HG02798 (cell line): ENCODE measurements around the gene RECK.
"Not testable (repeated sequence)": the region's sequence is repeated elsewhere in the genome, so short reads cannot be mapped to it uniquely, and the experiment has no call there.

Experiments used
- ATAC-seq: cut with Tn5 transposase; IDR thresholded peaks from one replicate; pipeline ENCODE4 v1.9.1; 2021; ENCODE audit warnings: mild to moderate bottlenecking; ENCODE audit not compliant: unreplicated experiment, poor library complexity

RECK gene

DNA sequence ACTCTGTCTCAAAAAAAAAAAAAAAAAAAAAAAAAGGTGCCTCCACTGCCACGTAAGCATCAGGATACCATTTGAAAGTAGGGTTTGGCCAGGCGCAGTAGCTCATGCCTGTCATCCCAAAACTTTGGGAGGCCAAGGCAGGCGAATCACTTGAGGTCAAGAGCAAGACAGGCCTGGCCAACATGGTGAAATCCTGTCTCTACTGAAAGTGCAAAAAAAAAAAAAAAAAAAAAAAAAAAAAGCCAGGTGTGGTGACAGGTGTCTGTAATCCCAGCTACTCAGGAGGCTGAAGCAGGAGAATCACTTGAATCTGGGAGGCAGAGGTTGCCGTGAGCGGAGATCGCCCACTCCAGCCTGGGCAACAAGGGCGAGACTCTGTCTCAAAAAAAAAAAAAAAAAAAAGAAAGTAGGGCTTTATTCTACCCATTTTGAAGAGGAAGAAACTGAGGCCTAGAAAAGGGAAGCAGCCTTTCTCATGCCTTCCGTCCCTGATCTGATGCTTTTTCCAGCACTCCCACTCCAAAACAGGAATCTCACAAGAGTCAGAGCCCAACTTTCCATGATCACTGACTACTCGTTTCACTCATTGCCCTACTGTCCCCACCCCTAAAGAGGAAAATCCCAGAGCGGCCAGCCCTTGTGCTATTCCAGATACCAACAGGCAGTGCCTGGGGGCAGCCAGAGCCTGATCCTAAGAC lies 116.2 kb downstream of the RECK start:
- ATAC-seq: no peak

DNA sequence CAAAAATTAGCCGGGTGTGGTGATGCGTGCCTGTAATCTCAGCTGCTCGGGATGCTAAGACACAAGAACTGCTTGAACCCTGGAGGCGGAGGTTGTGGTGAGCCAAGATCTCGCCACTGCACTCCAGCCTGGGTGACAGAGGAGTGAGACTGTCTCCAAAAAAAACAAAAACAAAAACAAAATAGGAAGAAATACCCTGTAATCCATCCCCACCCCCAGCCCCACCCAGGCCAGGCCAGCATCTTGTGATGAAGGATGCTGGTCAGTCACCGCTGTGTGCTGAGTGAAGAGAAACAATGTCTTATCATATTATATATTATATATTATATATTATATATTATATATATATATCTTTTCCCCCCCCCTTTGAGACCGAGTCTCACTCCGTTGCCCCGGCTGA lies 117.0 kb downstream of the RECK start:
- no peak for ATAC-seq

- ATAC-seq: no peak
Measured at GRCh38 chr9:36154331-36154952, 117.7 kb downstream of the RECK start.

- ATAC-seq: no peak
Measured at GRCh38 chr9:36156116-36156515, 119.4 kb downstream of the RECK start.

DNA sequence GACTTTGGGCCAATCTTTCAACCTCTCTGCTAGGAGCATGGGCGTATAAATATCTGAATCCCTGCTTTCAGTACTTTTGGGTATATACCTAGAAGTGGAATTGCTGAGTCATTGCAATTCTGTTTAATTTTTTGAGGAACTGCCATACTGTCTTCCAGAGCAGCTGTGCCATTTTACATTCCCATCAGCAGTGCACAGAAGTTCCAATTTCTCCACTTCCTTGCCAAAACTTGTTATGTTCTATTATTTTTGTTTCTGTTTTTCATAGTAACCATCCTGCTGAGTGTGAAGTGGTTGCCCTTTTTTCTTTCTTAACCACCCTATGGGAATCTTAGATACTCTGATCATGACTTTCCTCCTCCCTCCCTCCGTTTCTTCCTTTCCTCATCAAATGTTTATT lies 121.4 kb downstream of the RECK start:
- ATAC-seq: no peak

DNA sequence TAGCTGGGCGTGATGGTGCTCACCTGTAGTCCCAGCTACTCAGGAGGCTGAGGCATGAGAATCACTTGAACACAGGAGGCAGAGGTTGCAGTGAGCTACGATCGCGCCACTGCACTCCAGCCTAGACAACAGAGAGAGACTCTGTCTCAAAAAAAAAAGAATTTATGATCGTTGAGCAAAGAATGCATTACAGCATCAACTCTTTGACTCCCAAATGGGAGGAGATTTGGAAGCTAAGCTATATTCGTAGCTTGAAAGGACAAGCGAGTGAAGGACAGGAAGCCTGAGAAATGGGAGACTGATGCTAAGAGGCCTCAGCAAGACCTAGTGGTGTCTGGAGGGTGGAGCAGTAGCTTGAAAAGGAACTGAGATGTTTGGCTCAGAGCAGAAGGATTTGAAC lies 122.2 kb downstream of the RECK start:
- no peak for ATAC-seq

GRCh38 chr9:36159509-36159908 lies 122.8 kb downstream of the RECK start:
- not testable (repeated sequence) for ATAC-seq

DNA sequence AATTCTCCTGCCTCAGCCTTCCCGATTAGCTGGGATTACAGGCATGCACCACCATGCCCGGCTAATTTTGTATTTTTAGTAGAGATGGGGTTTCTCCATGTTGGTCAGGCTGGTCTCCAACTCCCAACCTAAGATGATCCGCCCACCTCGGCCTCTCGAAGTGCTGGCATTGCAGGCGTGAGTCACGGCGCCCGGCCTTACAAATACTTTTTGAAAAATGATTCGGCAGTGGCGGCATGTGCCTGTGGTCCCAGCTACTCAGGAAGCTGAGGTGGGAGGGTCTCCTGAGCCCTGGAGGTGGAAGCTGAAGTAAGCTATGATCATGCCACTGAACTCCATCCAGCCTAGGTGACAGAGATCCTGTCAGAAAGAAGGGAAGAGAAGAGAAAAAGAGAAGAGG lies 123.4 kb downstream of the RECK start:
- ATAC-seq: not testable (repeated sequence)

GRCh38 chr9:36161187-36161586 lies 124.5 kb downstream of the RECK start:
- no peak for ATAC-seq

DNA sequence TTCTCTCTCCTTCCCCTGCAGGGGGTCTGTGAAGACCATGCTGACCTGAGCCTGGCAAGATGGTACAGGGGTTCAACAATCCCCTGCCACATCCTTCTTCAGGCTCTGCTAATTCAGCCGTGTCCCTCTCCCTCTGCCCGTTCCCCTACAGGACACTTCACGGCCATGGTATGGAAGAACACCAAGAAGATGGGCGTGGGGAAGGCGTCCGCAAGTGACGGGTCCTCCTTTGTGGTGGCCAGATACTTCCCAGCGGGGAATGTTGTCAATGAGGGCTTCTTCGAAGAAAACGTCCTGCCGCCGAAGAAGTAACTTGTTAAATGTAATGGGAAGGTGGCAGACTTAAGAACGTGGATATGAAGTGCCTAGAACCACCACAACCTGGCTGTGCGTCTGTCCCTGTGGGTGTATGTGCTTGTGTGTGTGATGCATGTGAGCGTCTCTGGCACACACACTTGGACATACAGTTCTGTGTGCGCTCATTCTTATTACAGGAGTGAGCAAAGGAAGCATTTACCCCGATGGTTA lies 125.6 kb downstream of the RECK start:
- ATAC-seq: no peak

DNA sequence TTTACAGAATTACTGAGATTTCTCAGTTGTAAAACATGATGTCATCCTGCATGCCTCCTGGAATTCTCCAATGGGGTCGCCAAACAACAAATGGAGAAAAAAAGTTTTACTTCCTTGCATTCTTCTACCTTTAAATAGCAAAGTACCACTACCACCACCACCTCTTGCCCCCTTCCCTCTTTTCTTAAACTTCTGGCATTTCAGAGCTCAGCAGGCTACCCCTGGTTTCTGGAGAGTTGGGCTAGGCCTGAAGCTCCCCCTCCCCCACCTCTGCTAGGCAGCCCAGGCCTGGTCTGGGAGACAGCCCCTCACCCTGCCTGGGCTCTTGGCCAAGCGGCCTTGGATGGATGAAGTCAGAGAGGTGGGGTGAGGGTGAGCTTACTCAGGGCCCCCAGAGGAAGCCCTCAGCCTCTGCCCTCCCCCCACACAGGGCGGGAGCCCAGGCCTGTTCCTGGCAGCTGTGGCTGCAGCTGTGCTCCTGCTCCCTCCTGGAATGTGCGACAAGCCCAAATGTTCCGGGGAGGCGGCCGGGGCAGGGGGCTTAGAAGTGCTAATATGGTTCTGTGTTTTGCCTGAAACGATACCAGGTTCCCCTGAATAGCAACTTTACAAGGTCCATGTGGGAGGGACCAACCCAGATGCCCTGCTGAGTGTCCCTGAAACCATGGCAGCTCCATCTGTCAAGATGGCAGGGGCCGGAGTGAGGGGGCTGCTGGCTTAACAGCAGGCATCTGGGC lies 126.5 kb downstream of the RECK start:
- no peak for ATAC-seq

DNA sequence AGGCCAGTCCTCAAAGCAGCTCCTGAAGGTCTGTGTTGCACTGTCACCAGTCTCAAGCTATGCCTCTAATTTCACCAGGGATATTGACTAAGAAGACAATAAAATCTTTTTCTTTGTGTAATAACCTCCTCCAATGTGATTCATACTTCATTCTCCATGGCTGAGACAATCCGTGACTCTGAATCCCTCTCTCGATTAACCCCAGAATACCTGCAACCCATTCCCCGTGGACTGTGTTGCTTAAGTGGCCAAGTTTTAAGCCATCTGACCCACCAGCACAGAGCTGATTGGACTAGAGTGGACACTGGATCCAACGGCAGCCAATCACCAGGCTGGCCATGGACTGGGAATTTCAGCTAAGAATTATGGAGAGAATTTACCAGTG lies 127.1 kb downstream of the RECK start:
- ATAC-seq: no peak

GRCh38 chr9:36164372-36164771 lies 127.7 kb downstream of the RECK start:
- no peak for ATAC-seq

GRCh38 chr9:36164989-36165388 lies 128.3 kb downstream of the RECK start:
- ATAC-seq: no peak

DNA sequence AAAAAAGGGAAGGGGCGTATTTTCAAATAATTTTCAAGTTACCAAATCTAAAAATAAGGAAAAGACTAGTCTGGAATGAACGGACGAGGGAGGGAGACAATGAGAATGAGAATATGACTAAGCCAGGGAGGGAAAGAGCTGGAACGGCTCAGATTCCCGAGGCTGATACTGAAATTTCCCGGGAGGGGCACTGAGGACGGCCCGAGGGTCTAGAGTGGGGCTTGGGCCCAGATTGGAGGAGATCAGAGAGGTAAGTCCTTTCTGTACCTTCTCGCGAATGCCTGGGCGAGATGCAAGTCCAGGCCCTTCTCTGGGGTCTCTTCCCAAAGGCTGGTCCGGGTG lies 129.1 kb downstream of the RECK start:
- no peak for ATAC-seq

DNA sequence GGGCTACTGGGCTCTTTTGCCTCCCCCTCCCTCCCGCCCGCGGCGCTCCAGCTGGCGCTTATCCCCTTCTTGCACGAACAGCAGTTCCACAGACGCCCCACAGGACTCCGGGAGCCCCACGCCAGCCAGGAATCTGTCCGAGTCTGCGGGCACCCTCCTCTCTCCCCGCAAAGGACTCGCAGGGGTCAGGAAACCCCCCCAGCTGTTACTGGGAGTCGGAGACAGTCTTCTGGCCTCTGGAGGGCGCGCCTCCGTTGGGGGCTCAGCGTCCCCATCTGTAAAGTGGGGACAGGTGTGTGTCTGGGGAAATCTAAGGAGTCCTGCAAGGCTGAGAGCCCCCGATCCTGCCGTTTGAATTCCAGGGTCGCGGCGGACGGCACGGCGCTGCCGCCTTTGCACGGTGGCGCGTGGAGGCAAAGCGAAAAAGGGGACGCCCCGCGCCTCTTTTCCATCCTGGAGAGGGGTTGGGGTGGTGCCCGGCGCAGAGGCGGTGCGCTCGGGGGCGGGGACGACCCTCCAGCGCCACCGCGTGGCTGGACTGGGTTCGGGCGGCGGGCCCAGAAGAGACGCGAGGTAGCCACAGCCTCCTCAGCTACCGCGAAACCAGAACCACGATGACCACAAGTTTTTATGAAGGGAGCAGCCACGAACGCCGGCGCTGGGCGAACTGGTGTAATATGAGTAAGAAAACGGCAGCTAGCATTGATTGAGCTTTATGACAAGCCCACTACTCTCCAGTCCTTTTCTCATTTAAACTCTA lies 129.6 kb downstream of the RECK start:
- ATAC-seq: peak; percentile 86

GRCh38 chr9:36169166-36169565 lies 132.5 kb downstream of the RECK start, which contains the start of gene CCIN:
Gene CCIN, plus strand, starts transcription at chr9:36169388. Its CDS starts 115 bp downstream, at chr9:36169503.
- no peak for ATAC-seq

GRCh38 chr9:36169708-36170107 lies 133.0 kb downstream of the RECK start:
- ATAC-seq: no peak

- ATAC-seq: no peak
Measured at GRCh38 chr9:36170531-36170930, 133.8 kb downstream of the RECK start.

DNA sequence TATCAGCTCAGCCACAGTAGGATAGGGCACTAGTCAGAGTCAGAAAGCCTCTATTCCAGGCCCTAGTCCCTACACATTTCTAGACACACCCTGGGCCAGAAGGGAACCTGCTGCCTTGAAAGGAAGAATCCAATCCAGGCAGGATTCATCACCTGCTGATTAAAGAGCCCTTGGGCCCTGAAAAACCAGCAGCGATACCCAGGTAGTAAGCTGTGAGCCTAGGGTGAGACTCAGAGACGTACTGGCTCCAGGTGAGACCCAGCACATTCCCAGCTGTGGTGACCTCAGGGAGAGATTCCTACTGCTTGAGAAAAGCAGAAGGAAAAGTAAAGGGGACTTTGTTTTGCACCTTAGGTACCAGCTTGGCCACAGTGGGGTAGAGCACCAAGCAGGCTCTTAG lies 137.1 kb downstream of the RECK start:
- no peak for ATAC-seq
